HepG2 (cell line): Measurements from ENCODE around the gene PLIN1.

ENCODE experiments used
- BRCA1 ChIP-seq: sonication (generic); formaldehyde crosslinking; IDR thresholded peaks from 2 replicates; pipeline ENCODE4 v1.4.0; 2020; ENCODE audit warnings: missing genetic modification reagents
- BRF2 ChIP-seq: sonication (generic); formaldehyde crosslinking; IDR thresholded peaks from 2 replicates; pipeline ENCODE4 v1.8.1; 2022; ENCODE audit warnings: mild to moderate bottlenecking, missing genetic modification reagents
- LCORL ChIP-seq, 2 experiments: fragments of 450-650 bp in 1 of 2; sonication (generic) in 1 of 2; formaldehyde crosslinking in 1 of 2; IDR thresholded peaks; 2 replicates each; pipeline versions ENCODE4 v1.5.0 to v1.6.1; 2017 to 2020; ENCODE audit warnings: antibody characterized with exemption in 1 of 2, missing genetic modification reagents in 1 of 2
- MZF1 ChIP-seq: sonication (generic); formaldehyde crosslinking; IDR thresholded peaks from 2 replicates; pipeline ENCODE4 v1.8.1; 2023; ENCODE audit warnings: mild to moderate bottlenecking, missing genetic modification reagents, borderline replicate concordance
- NCOA1 ChIP-seq: sonication (generic); formaldehyde crosslinking; IDR thresholded peaks from 2 replicates; pipeline ENCODE4 v1.9.0; 2021; ENCODE audit warnings: missing genetic modification reagents

GRCh38 chr15:89625716-89626115, 53.5 kb downstream of the PLIN1 start:
- TF ChIP-seq LCORL (IDR thresholded peaks at IDR 0.05): no peak
- TF ChIP-seq LCORL (CRISPR knock-in tag; IDR thresholded peaks at IDR 0.05): no peak
- no peak for TF ChIP-seq BRCA1 (CRISPR knock-in tag)
- TF ChIP-seq NCOA1 (CRISPR knock-in tag): no peak
- no peak for TF ChIP-seq MZF1 (CRISPR knock-in tag)
- TF ChIP-seq BRF2 (CRISPR knock-in tag): no peak
